ENCODE measurements around the gene FJX1.

GRCh38 chr11:35635933-35636332, 17.7 kb downstream of the FJX1 start:
- TF ChIP-seq POLR2A (IDR thresholded peaks at IDR 0.05) (no peak), CTCF (IDR thresholded peaks at IDR 0.05) (no peak)

Data from Peyer's patch (tissue), 4 donors.